RPMI8226 (cell line): ENCODE measurements around the gene CCL7.

Experiments used
- DNase-seq: peaks from one replicate; pipeline ENCODE4 v3.0.0-alpha.2; 2015

Gene CCL7

GRCh38 chr17:34248511-34249024, 21.5 kb upstream of the CCL7 start:
- DNase-seq: no peak

GRCh38 chr17:34249061-34249460, 21.0 kb upstream of the CCL7 start:
- DNase-seq: no peak

GRCh38 chr17:34249478-34249877, 20.5 kb upstream of the CCL7 start:
- DNase-seq: peak; percentile 31

GRCh38 chr17:34251186-34251585, 18.8 kb upstream of the CCL7 start:
- no peak for DNase-seq

- DNase-seq: peak; percentile 60
These were observed 18.0 kb upstream of the CCL7 start for GRCh38 chr17:34252095-34252443.

GRCh38 chr17:34252444-34253138, 17.4 kb upstream of the CCL7 start:
- DNase-seq: no peak

GRCh38 chr17:34253139-34253525, 16.9 kb upstream of the CCL7 start:
- DNase-seq: no peak

- no peak for DNase-seq
These were observed 15.9 kb upstream of the CCL7 start for GRCh38 chr17:34254146-34254545.

GRCh38 chr17:34254651-34255380, 15.2 kb upstream of the CCL7 start, which contains the start of gene CCL2:
Gene CCL2, plus strand, starts transcription at chr17:34255285. Its CDS starts 65 bp downstream, at chr17:34255350.
- DNase-seq: peak; percentile 50

- no peak for DNase-seq
These were observed 14.7 kb upstream of the CCL7 start for GRCh38 chr17:34255381-34255732.

GRCh38 chr17:34255841-34256240, 14.2 kb upstream of the CCL7 start:
- DNase-seq: no peak

GRCh38 chr17:34257299-34257985, 12.6 kb upstream of the CCL7 start:
- DNase-seq: no peak

- DNase-seq: no peak
These were observed 12.1 kb upstream of the CCL7 start for GRCh38 chr17:34257986-34258326.

GRCh38 chr17:34259146-34259545, 10.9 kb upstream of the CCL7 start:
- DNase-seq: no peak

GRCh38 chr17:34260861-34261260, 9.2 kb upstream of the CCL7 start:
- no peak for DNase-seq

GRCh38 chr17:34261568-34262337, 8.3 kb upstream of the CCL7 start:
- DNase-seq: no peak

- DNase-seq: no peak
These were observed 4.3 kb upstream of the CCL7 start for GRCh38 chr17:34265711-34266110.

GRCh38 chr17:34275881-34276280, 5.9 kb downstream of the CCL7 start:
- DNase-seq: no peak

- no peak for DNase-seq
These were observed 6.8 kb downstream of the CCL7 start for GRCh38 chr17:34276826-34277225.

GRCh38 chr17:34283571-34283970, 13.6 kb downstream of the CCL7 start:
- no peak for DNase-seq

- DNase-seq: no peak
These were observed 15.3 kb downstream of the CCL7 start, which contains the start of gene CCL11 for GRCh38 chr17:34285286-34285792. Gene CCL11, plus strand, starts transcription at chr17:34285742. Its CDS starts 67 bp downstream, at chr17:34285809.

- no peak for DNase-seq
These were observed 17.9 kb downstream of the CCL7 start for GRCh38 chr17:34287875-34288274.

- no peak for DNase-seq
These were observed 20.6 kb downstream of the CCL7 start for GRCh38 chr17:34290586-34290985.
